ENCODE data around the gene YBX3.

- no peak for TF ChIP-seq GATA3 (IDR thresholded peaks at IDR 0.05; ENCODE audit: low read depth, low read length)
- TF ChIP-seq GATA2 (IDR thresholded peaks at IDR 0.05; ENCODE audit: low read depth, low read length): no peak
Measured at GRCh38 chr12:10667581-10667980, 55.5 kb downstream of the YBX3 start.
